ENCODE results near the gene LIPN.
"Not testable (repeated sequence)": the region's sequence is repeated elsewhere in the genome, so short reads cannot be mapped to it uniquely, and the experiment has no call there.

The LIPN gene

GRCh38 chr10:88759366-88760101 is at the start of gene LIPN:
LIPN (plus strand) TSS chr10:88760020; CDS start chr10:88761406, 1,386 bp downstream.
- no peaks in the 10 kb centered on the region for H3K36me3 ChIP-seq (ENCODE audit: control insufficient read depth in 5 of 5, insufficient read depth in 5 of 5, low read length in 5 of 5)
- H3K4me1 ChIP-seq (ENCODE audit: control insufficient read depth in 5 of 5, insufficient read depth in 5 of 5, low read length in 5 of 5): peaks cover 0 to 9% (median 4%) of the 10 kb centered on the region in 5 donors
- no peaks in the 10 kb centered on the region for H3K27me3 ChIP-seq (ENCODE audit: control insufficient read depth in 5 of 5, insufficient read depth in 4 of 5, low read length in 5 of 5)
- H3K9me3 ChIP-seq (ENCODE audit: control insufficient read depth in 5 of 5, low read length in 5 of 5): no peaks in the 10 kb centered on the region
- no peak within 1 kb of the TSS for H3K27ac ChIP-seq (ENCODE audit: low read depth, low read length)
- H3K4me3 ChIP-seq (ENCODE audit: low read depth in 1 of 5, low read length in 5 of 5): no peak within 1 kb of the TSS
- H3K9ac ChIP-seq (ENCODE audit: low read length in 5 of 5): no peak within 1 kb of the TSS

- H3K9me3 ChIP-seq (ENCODE audit: control insufficient read depth in 5 of 5, low read length in 5 of 5): no peaks in the 10 kb centered on the region
- H3K4me1 ChIP-seq (ENCODE audit: control insufficient read depth in 5 of 5, insufficient read depth in 5 of 5, low read length in 5 of 5): no peaks in the 10 kb centered on the region
- H3K9ac ChIP-seq (ENCODE audit: low read length in 5 of 5): no peak overlapping the region
- no peak overlapping the region for H3K4me3 ChIP-seq (ENCODE audit: low read depth in 1 of 5, low read length in 5 of 5)
- no peak overlapping the region for H3K27ac ChIP-seq (ENCODE audit: low read depth, low read length)
- H3K27me3 ChIP-seq (ENCODE audit: control insufficient read depth in 5 of 5, insufficient read depth in 4 of 5, low read length in 5 of 5): no peaks in the 10 kb centered on the region
- no peaks in the 10 kb centered on the region for H3K36me3 ChIP-seq (ENCODE audit: control insufficient read depth in 5 of 5, insufficient read depth in 5 of 5, low read length in 5 of 5)
These were observed 44.3 kb upstream of the LIPN start for GRCh38 chr10:88715517-88715916.

GRCh38 chr10:88721392-88721791 is 38.4 kb upstream of the LIPN start:
- no peak overlapping the region for H3K9ac ChIP-seq (ENCODE audit: low read length in 5 of 5)
- H3K4me1 ChIP-seq (ENCODE audit: control insufficient read depth in 5 of 5, insufficient read depth in 5 of 5, low read length in 5 of 5): no peaks in the 10 kb centered on the region
- no peak overlapping the region for H3K4me3 ChIP-seq (ENCODE audit: low read depth in 1 of 5, low read length in 5 of 5)
- no peaks in the 10 kb centered on the region for H3K27me3 ChIP-seq (ENCODE audit: control insufficient read depth in 5 of 5, insufficient read depth in 4 of 5, low read length in 5 of 5)
- H3K27ac ChIP-seq (ENCODE audit: low read depth, low read length): no peak overlapping the region
- H3K36me3 ChIP-seq (ENCODE audit: control insufficient read depth in 5 of 5, insufficient read depth in 5 of 5, low read length in 5 of 5): no peaks in the 10 kb centered on the region
- H3K9me3 ChIP-seq (ENCODE audit: control insufficient read depth in 5 of 5, low read length in 5 of 5): no peaks in the 10 kb centered on the region

- no peak overlapping the region for H3K4me3 ChIP-seq (ENCODE audit: low read depth in 1 of 5, low read length in 5 of 5)
- no peaks in the 10 kb centered on the region for H3K36me3 ChIP-seq (ENCODE audit: control insufficient read depth in 5 of 5, insufficient read depth in 5 of 5, low read length in 5 of 5)
- H3K27me3 ChIP-seq (ENCODE audit: control insufficient read depth in 5 of 5, insufficient read depth in 4 of 5, low read length in 5 of 5): no peaks in the 10 kb centered on the region
- no peak overlapping the region for H3K9ac ChIP-seq (ENCODE audit: low read length in 5 of 5)
- H3K9me3 ChIP-seq (ENCODE audit: control insufficient read depth in 5 of 5, low read length in 5 of 5): no peaks in the 10 kb centered on the region
- H3K4me1 ChIP-seq (ENCODE audit: control insufficient read depth in 5 of 5, insufficient read depth in 5 of 5, low read length in 5 of 5): no peaks in the 10 kb centered on the region
- H3K27ac ChIP-seq (ENCODE audit: low read depth, low read length): no peak overlapping the region
These were observed 34.0 kb upstream of the LIPN start for GRCh38 chr10:88725798-88726197.

GRCh38 chr10:88728107-88728763 is 31.6 kb upstream of the LIPN start:
- no peak overlapping the region for H3K4me3 ChIP-seq (ENCODE audit: low read depth in 1 of 5, low read length in 5 of 5)
- H3K27me3 ChIP-seq (ENCODE audit: control insufficient read depth in 5 of 5, insufficient read depth in 4 of 5, low read length in 5 of 5): no peaks in the 10 kb centered on the region
- no peaks in the 10 kb centered on the region for H3K4me1 ChIP-seq (ENCODE audit: control insufficient read depth in 5 of 5, insufficient read depth in 5 of 5, low read length in 5 of 5)
- H3K9ac ChIP-seq (ENCODE audit: low read length in 5 of 5): no peak overlapping the region
- no peak overlapping the region for H3K27ac ChIP-seq (ENCODE audit: low read depth, low read length)
- H3K36me3 ChIP-seq (ENCODE audit: control insufficient read depth in 5 of 5, insufficient read depth in 5 of 5, low read length in 5 of 5): no peaks in the 10 kb centered on the region
- H3K9me3 ChIP-seq (ENCODE audit: control insufficient read depth in 5 of 5, low read length in 5 of 5): no peaks in the 10 kb centered on the region

- Histone ChIP-seq H3K27ac (ENCODE audit: low read depth, low read length) (no peak overlapping the region), H3K4me3 (ENCODE audit: low read depth in 1 of 5, low read length in 5 of 5) (no peak overlapping the region), H3K4me1 (ENCODE audit: control insufficient read depth in 5 of 5, insufficient read depth in 5 of 5, low read length in 5 of 5) (peaks cover 0 to 4% (median 0%) of the 10 kb centered on the region in 5 donors), H3K36me3 (ENCODE audit: control insufficient read depth in 5 of 5, insufficient read depth in 5 of 5, low read length in 5 of 5) (no peaks in the 10 kb centered on the region), H3K9me3 (ENCODE audit: control insufficient read depth in 5 of 5, low read length in 5 of 5) (no peaks in the 10 kb centered on the region), H3K27me3 (ENCODE audit: control insufficient read depth in 5 of 5, insufficient read depth in 4 of 5, low read length in 5 of 5) (no peaks in the 10 kb centered on the region), H3K9ac (ENCODE audit: low read length in 5 of 5) (no peak overlapping the region)
These were observed 29.0 kb upstream of the LIPN start for GRCh38 chr10:88730864-88731263.

- Histone ChIP-seq H3K27me3 (ENCODE audit: control insufficient read depth in 5 of 5, insufficient read depth in 4 of 5, low read length in 5 of 5) (no peaks in the 10 kb centered on the region), H3K4me1 (ENCODE audit: control insufficient read depth in 5 of 5, insufficient read depth in 5 of 5, low read length in 5 of 5) (peaks cover 0 to 4% (median 0%) of the 10 kb centered on the region in 5 donors), H3K9me3 (ENCODE audit: control insufficient read depth in 5 of 5, low read length in 5 of 5) (no peaks in the 10 kb centered on the region), H3K4me3 (ENCODE audit: low read depth in 1 of 5, low read length in 5 of 5) (no peak overlapping the region), H3K9ac (ENCODE audit: low read length in 5 of 5) (no peak overlapping the region), H3K27ac (ENCODE audit: low read depth, low read length) (no peak overlapping the region), H3K36me3 (ENCODE audit: control insufficient read depth in 5 of 5, insufficient read depth in 5 of 5, low read length in 5 of 5) (no peaks in the 10 kb centered on the region)
These were observed 28.5 kb upstream of the LIPN start for GRCh38 chr10:88731296-88731695.

GRCh38 chr10:88733215-88733614 is 26.6 kb upstream of the LIPN start:
- no peaks in the 10 kb centered on the region for H3K27me3 ChIP-seq (ENCODE audit: control insufficient read depth in 5 of 5, insufficient read depth in 4 of 5, low read length in 5 of 5)
- no peaks in the 10 kb centered on the region for H3K36me3 ChIP-seq (ENCODE audit: control insufficient read depth in 5 of 5, insufficient read depth in 5 of 5, low read length in 5 of 5)
- peaks cover 0 to 4% (median 0%) of the 10 kb centered on the region in 5 donors for H3K4me1 ChIP-seq (ENCODE audit: control insufficient read depth in 5 of 5, insufficient read depth in 5 of 5, low read length in 5 of 5)
- H3K9me3 ChIP-seq (ENCODE audit: control insufficient read depth in 5 of 5, low read length in 5 of 5): no peaks in the 10 kb centered on the region
- H3K9ac ChIP-seq (ENCODE audit: low read length in 5 of 5): no peak overlapping the region
- H3K27ac ChIP-seq (ENCODE audit: low read depth, low read length): no peak overlapping the region
- H3K4me3 ChIP-seq (ENCODE audit: low read depth in 1 of 5, low read length in 5 of 5): no peak overlapping the region

- Histone ChIP-seq H3K27ac (ENCODE audit: low read depth, low read length) (no peak overlapping the region), H3K4me3 (ENCODE audit: low read depth in 1 of 5, low read length in 5 of 5) (no peak overlapping the region), H3K27me3 (ENCODE audit: control insufficient read depth in 5 of 5, insufficient read depth in 4 of 5, low read length in 5 of 5) (no peaks in the 10 kb centered on the region), H3K9ac (ENCODE audit: low read length in 5 of 5) (no peak overlapping the region), H3K9me3 (ENCODE audit: control insufficient read depth in 5 of 5, low read length in 5 of 5) (no peaks in the 10 kb centered on the region), H3K4me1 (ENCODE audit: control insufficient read depth in 5 of 5, insufficient read depth in 5 of 5, low read length in 5 of 5) (peaks cover 0 to 4% (median 0%) of the 10 kb centered on the region in 5 donors), H3K36me3 (ENCODE audit: control insufficient read depth in 5 of 5, insufficient read depth in 5 of 5, low read length in 5 of 5) (no peaks in the 10 kb centered on the region)
These were observed 24.2 kb upstream of the LIPN start for GRCh38 chr10:88735661-88736060.

GRCh38 chr10:88741921-88742320 is 17.9 kb upstream of the LIPN start:
- H3K9ac ChIP-seq (ENCODE audit: low read length in 5 of 5); H3K27me3 ChIP-seq (ENCODE audit: control insufficient read depth in 5 of 5, insufficient read depth in 4 of 5, low read length in 5 of 5); H3K9me3 ChIP-seq (ENCODE audit: control insufficient read depth in 5 of 5, low read length in 5 of 5); H3K36me3 ChIP-seq (ENCODE audit: control insufficient read depth in 5 of 5, insufficient read depth in 5 of 5, low read length in 5 of 5); H3K27ac ChIP-seq (ENCODE audit: low read depth, low read length); H3K4me3 ChIP-seq (ENCODE audit: low read depth in 1 of 5, low read length in 5 of 5): not testable (repeated sequence)
- peaks cover 2 to 12% (median 7%) of the 10 kb centered on the region in 5 donors for H3K4me1 ChIP-seq (ENCODE audit: control insufficient read depth in 5 of 5, insufficient read depth in 5 of 5, low read length in 5 of 5)
